ENCODE data around the gene CD82.
A peak's percentile ranks its signal among the peaks of the same experiment; 100 is the strongest.

Gene CD82, protein sequence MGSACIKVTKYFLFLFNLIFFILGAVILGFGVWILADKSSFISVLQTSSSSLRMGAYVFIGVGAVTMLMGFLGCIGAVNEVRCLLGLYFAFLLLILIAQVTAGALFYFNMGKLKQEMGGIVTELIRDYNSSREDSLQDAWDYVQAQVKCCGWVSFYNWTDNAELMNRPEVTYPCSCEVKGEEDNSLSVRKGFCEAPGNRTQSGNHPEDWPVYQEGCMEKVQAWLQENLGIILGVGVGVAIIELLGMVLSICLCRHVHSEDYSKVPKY

DNA sequence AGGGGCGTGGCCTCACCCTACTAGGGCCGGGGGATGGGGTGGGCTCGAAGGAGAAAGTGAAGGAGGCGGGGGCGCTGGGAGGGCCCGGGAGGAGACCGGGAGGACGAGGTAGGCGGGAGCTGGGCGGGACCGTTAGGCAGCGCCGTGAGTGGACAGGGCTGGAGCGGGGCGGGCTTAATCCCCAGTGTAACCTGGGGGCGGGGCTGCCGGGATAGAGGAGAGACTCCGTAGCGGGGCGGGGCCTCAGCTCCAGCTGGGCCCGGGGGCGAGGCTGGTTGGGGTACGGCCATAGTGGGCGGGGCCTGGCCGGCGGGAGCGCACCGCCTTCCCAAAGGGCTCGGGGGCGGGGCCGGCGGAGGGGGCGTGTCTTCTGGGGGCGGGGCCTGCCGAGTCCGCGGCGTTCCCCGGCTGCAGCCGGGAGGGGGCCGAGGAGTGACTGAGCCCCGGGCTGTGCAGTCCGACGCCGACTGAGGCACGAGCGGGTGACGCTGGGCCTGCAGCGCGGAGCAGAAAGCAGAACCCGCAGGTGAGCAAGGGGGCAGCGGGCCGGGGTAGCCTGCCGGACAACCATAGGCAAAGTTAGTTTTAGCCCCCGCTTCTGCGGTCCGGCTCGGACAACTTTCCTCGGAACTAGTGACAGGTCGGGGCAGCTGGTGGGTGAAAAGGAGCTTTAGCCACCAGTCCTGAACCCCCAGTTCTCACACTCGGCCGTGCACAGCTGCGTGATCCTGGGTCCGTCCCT is at the start of gene CD82:
Gene CD82 (plus strand): TSS at position 453 of the 742 bp plus-strand sequence. CDS start 29,000 bp downstream, outside the sequence.
- H3K27ac ChIP-seq (ENCODE audit: low read length) = no peak within 1 kb of the TSS
- peak within 1 kb of the TSS; percentile 79 for H3K4me3 ChIP-seq (ENCODE audit: low read length)
- H3K9me3 ChIP-seq (ENCODE audit: control insufficient read depth, low read depth, low read length) = no peaks in the 10 kb centered on the region

DNA sequence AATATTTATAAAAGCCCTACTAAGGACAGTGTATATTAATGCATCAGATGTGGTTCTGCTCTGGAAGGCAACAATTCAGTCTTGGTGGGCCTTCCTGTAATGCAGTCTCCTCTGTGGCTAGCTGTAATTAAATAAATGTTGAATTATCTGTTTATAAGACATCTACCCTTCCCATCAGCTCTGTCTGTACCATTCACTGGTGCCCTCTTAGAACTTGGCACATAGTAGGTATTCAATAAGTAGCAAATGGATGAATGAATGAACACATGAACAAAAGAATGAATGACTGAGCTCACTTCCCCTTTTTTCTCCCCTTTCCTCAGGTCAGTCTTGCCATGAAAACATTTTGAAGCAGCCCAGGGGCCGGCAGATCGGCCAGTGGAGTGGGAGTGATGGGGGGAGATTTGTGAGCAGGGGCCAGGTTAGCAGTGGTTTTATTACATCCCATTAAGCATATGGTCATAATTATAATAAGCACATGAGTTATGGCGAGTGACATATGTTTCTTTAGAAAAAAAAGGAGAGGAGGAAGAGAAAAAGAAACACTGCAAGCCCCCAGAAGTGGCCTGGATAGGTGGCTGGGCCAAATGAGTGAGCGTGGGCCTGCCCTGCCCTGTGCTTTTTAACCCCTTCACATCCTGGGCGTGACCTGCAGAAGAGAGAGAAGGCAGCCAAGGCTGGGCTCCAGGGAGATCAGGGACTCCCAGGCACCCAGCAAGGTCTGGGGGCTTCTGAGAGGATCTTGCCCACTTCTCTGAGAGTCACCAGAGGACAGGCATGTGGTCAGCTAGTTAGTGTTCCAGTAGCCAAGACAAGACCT is 48.6 kb upstream of the CD82 start:
- no peaks in the 10 kb centered on the region for H3K9me3 ChIP-seq (ENCODE audit: control insufficient read depth, low read depth, low read length)
- no peak overlapping the region for H3K4me3 ChIP-seq (ENCODE audit: low read length)
- H3K9ac ChIP-seq (ENCODE audit: low read length) = no peak overlapping the region
- H3K4me1 ChIP-seq (ENCODE audit: control insufficient read depth, low read depth, low read length) = no peaks in the 10 kb centered on the region
- H3K27ac ChIP-seq (ENCODE audit: low read length) = no peak overlapping the region
- no peaks in the 10 kb centered on the region for H3K36me3 ChIP-seq (ENCODE audit: control insufficient read depth, low read depth, low read length)
- no peaks in the 10 kb centered on the region for H3K27me3 ChIP-seq (ENCODE audit: control insufficient read depth, insufficient read depth, low read length)

More for the DNA sequence above, at the start of gene CD82:
- Histone ChIP-seq H3K27me3 (ENCODE audit: control insufficient read depth, insufficient read depth, low read length) (peaks cover 17% of the 10 kb centered on the region), H3K4me1 (ENCODE audit: control insufficient read depth, low read depth, low read length) (peaks cover 9% of the 10 kb centered on the region), H3K9ac (ENCODE audit: low read length) (peak within 1 kb of the TSS; percentile 9), H3K36me3 (ENCODE audit: control insufficient read depth, low read depth, low read length) (no peaks in the 10 kb centered on the region)

- Histone ChIP-seq H3K4me3 (ENCODE audit: low read length) (no peak overlapping the region), H3K9me3 (ENCODE audit: control insufficient read depth, low read depth, low read length) (no peaks in the 10 kb centered on the region), H3K27me3 (ENCODE audit: control insufficient read depth, insufficient read depth, low read length) (no peaks in the 10 kb centered on the region), H3K4me1 (ENCODE audit: control insufficient read depth, low read depth, low read length) (no peaks in the 10 kb centered on the region), H3K36me3 (ENCODE audit: control insufficient read depth, low read depth, low read length) (no peaks in the 10 kb centered on the region), H3K27ac (ENCODE audit: low read length) (no peak overlapping the region), H3K9ac (ENCODE audit: low read length) (no peak overlapping the region)
These were observed 47.9 kb upstream of the CD82 start for GRCh38 chr11:44517541-44517940.

- H3K4me1 ChIP-seq (ENCODE audit: control insufficient read depth, low read depth, low read length) = no peaks in the 10 kb centered on the region
- H3K4me3 ChIP-seq (ENCODE audit: low read length) = no peak overlapping the region
- H3K36me3 ChIP-seq (ENCODE audit: control insufficient read depth, low read depth, low read length) = no peaks in the 10 kb centered on the region
- no peak overlapping the region for H3K27ac ChIP-seq (ENCODE audit: low read length)
- H3K9me3 ChIP-seq (ENCODE audit: control insufficient read depth, low read depth, low read length) = no peaks in the 10 kb centered on the region
- H3K27me3 ChIP-seq (ENCODE audit: control insufficient read depth, insufficient read depth, low read length) = no peaks in the 10 kb centered on the region
- H3K9ac ChIP-seq (ENCODE audit: low read length) = no peak overlapping the region
These were observed 46.4 kb upstream of the CD82 start for GRCh38 chr11:44518968-44519550.

GRCh38 chr11:44519989-44520737 is 45.3 kb upstream of the CD82 start:
- H3K9me3 ChIP-seq (ENCODE audit: control insufficient read depth, low read depth, low read length) = no peaks in the 10 kb centered on the region
- H3K36me3 ChIP-seq (ENCODE audit: control insufficient read depth, low read depth, low read length) = no peaks in the 10 kb centered on the region
- H3K27ac ChIP-seq (ENCODE audit: low read length) = no peak overlapping the region
- no peaks in the 10 kb centered on the region for H3K4me1 ChIP-seq (ENCODE audit: control insufficient read depth, low read depth, low read length)
- no peak overlapping the region for H3K9ac ChIP-seq (ENCODE audit: low read length)
- no peak overlapping the region for H3K4me3 ChIP-seq (ENCODE audit: low read length)
- H3K27me3 ChIP-seq (ENCODE audit: control insufficient read depth, insufficient read depth, low read length) = no peaks in the 10 kb centered on the region

DNA sequence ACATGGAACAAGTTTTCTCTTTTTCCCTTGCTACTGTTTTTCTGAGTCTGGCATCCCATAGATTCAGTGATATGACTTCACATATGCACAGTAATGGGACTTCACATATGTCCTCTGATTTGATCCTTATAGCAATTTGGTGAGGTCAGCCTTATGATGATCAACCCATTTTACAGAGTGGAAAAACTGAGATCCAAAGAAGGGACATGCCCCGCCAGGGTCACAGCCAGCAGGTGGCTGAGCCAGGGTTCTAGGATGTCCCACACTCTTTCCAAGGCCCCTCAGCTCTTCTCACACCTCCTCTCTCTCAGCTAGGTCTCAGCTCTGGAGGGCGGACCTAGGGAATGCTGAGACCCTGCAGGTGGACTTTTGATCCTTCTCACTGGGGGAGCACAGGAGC is 44.3 kb upstream of the CD82 start:
- no peaks in the 10 kb centered on the region for H3K36me3 ChIP-seq (ENCODE audit: control insufficient read depth, low read depth, low read length)
- no peak overlapping the region for H3K9ac ChIP-seq (ENCODE audit: low read length)
- H3K4me3 ChIP-seq (ENCODE audit: low read length) = no peak overlapping the region
- peaks cover 3% of the 10 kb centered on the region for H3K4me1 ChIP-seq (ENCODE audit: control insufficient read depth, low read depth, low read length)
- no peaks in the 10 kb centered on the region for H3K27me3 ChIP-seq (ENCODE audit: control insufficient read depth, insufficient read depth, low read length)
- H3K27ac ChIP-seq (ENCODE audit: low read length) = no peak overlapping the region
- H3K9me3 ChIP-seq (ENCODE audit: control insufficient read depth, low read depth, low read length) = no peaks in the 10 kb centered on the region

- no peaks in the 10 kb centered on the region for H3K36me3 ChIP-seq (ENCODE audit: control insufficient read depth, low read depth, low read length)
- no peak overlapping the region for H3K27ac ChIP-seq (ENCODE audit: low read length)
- H3K9ac ChIP-seq (ENCODE audit: low read length) = no peak overlapping the region
- H3K27me3 ChIP-seq (ENCODE audit: control insufficient read depth, insufficient read depth, low read length) = no peaks in the 10 kb centered on the region
- H3K4me1 ChIP-seq (ENCODE audit: control insufficient read depth, low read depth, low read length) = peaks cover 9% of the 10 kb centered on the region
- no peak overlapping the region for H3K4me3 ChIP-seq (ENCODE audit: low read length)
- no peaks in the 10 kb centered on the region for H3K9me3 ChIP-seq (ENCODE audit: control insufficient read depth, low read depth, low read length)
These were observed 43.2 kb upstream of the CD82 start for GRCh38 chr11:44522294-44522693.

GRCh38 chr11:44524346-44524745 is 41.1 kb upstream of the CD82 start:
- Histone ChIP-seq H3K9me3 (ENCODE audit: control insufficient read depth, low read depth, low read length) (no peaks in the 10 kb centered on the region), H3K4me3 (ENCODE audit: low read length) (no peak overlapping the region), H3K36me3 (ENCODE audit: control insufficient read depth, low read depth, low read length) (no peaks in the 10 kb centered on the region), H3K4me1 (ENCODE audit: control insufficient read depth, low read depth, low read length) (peaks cover 21% of the 10 kb centered on the region), H3K27ac (ENCODE audit: low read length) (no peak overlapping the region), H3K27me3 (ENCODE audit: control insufficient read depth, insufficient read depth, low read length) (no peaks in the 10 kb centered on the region), H3K9ac (ENCODE audit: low read length) (no peak overlapping the region)

DNA sequence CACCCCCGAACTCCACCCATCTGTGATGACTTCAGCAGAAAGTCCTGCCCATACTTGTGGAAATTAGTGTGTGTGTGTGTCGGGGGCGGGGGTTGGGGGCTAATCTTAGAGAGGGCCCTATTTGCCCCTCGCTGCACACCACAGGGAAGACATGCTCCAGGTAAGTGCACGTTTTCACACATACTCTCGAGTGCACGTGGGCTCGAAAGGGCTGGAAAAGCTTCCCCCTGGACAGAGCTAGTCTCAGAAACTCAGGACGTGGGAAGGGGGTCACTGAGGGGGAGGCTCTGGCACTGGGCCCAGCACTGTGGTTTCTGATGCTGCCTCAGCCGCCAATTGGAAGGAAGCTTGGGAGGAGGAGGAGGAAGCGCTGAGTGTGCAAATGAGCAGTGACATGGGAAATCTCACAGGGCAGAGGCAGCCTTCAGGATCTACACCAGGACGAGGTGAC is 40.7 kb upstream of the CD82 start:
- no peaks in the 10 kb centered on the region for H3K36me3 ChIP-seq (ENCODE audit: control insufficient read depth, low read depth, low read length)
- H3K4me3 ChIP-seq (ENCODE audit: low read length) = no peak overlapping the region
- no peak overlapping the region for H3K27ac ChIP-seq (ENCODE audit: low read length)
- peaks cover 21% of the 10 kb centered on the region for H3K4me1 ChIP-seq (ENCODE audit: control insufficient read depth, low read depth, low read length)
- no peaks in the 10 kb centered on the region for H3K27me3 ChIP-seq (ENCODE audit: control insufficient read depth, insufficient read depth, low read length)
- H3K9me3 ChIP-seq (ENCODE audit: control insufficient read depth, low read depth, low read length) = no peaks in the 10 kb centered on the region
- no peak overlapping the region for H3K9ac ChIP-seq (ENCODE audit: low read length)

DNA sequence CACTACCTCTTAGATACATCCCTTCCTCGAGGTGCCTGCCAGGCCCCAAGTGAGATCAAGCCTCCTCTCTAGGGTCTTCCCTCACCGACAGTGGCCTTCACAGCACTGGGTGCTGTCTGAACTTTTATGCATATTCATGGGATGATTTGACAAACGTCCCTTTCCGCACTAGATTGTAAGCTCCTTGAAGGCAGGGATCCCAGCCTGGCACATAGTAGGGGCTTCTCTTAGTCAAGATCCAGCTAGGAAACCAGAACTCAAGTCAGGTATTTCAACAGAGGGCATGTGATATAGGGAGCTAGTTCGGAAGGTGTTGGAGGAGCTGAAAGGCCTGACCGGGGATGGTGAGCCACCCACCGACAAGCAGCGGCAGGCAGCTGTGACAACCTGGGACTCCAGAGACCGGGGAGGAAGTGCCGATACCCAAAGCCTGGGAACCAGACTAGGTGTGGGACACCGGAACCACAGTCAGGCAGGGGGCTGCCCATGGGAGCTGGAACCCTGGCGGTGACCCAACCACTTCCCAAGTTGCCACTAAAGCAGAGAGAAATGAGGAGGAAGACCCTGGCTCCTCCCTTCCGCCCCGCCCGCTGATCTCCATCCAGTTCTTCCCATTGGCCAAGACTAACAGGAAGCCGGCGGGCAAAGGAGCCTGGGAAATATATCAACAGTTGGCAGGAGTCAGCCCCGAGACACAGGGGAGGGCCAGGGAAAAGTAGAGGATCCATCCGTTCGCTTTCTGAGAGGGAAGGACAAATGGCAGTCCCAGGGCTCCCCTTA is 39.8 kb upstream of the CD82 start:
- Histone ChIP-seq H3K9me3 (ENCODE audit: control insufficient read depth, low read depth, low read length) (no peaks in the 10 kb centered on the region), H3K9ac (ENCODE audit: low read length) (no peak overlapping the region), H3K4me1 (ENCODE audit: control insufficient read depth, low read depth, low read length) (peaks cover 21% of the 10 kb centered on the region), H3K27me3 (ENCODE audit: control insufficient read depth, insufficient read depth, low read length) (no peaks in the 10 kb centered on the region), H3K36me3 (ENCODE audit: control insufficient read depth, low read depth, low read length) (no peaks in the 10 kb centered on the region), H3K27ac (ENCODE audit: low read length) (no peak overlapping the region), H3K4me3 (ENCODE audit: low read length) (no peak overlapping the region)
